Measurements from ENCODE around the gene ASPG. TPM values are rescaled to one million over a fixed set of nuclear protein-coding genes. Genes with fewer than 3 reads are reported as not detected.

Gene ASPG
- polyA plus RNA-seq, 1 experiment = 0.12 TPM

- TF ChIP-seq, protein P1, sequence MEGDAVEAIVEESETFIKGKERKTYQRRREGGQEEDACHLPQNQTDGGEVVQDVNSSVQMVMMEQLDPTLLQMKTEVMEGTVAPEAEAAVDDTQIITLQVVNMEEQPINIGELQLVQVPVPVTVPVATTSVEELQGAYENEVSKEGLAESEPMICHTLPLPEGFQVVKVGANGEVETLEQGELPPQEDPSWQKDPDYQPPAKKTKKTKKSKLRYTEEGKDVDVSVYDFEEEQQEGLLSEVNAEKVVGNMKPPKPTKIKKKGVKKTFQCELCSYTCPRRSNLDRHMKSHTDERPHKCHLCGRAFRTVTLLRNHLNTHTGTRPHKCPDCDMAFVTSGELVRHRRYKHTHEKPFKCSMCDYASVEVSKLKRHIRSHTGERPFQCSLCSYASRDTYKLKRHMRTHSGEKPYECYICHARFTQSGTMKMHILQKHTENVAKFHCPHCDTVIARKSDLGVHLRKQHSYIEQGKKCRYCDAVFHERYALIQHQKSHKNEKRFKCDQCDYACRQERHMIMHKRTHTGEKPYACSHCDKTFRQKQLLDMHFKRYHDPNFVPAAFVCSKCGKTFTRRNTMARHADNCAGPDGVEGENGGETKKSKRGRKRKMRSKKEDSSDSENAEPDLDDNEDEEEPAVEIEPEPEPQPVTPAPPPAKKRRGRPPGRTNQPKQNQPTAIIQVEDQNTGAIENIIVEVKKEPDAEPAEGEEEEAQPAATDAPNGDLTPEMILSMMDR (IDR thresholded peaks at IDR 0.05; ENCODE audit: insufficient read depth, low read depth, low read length) = no peak
- DNase-seq (ENCODE audit: low read depth) = no peak
- Histone ChIP-seq H3K4me3 (ENCODE audit: low read depth, low read length) (no peak overlapping the region), H3K36me3 (ENCODE audit: control insufficient read depth, insufficient read depth, low read length) (no peaks in the 10 kb centered on the region), H3K27me3 (ENCODE audit: control insufficient read depth, insufficient read depth, low read length) (no peaks in the 10 kb centered on the region)
- POLR2A ChIA-PET = no interaction called here
- CTCF ChIA-PET = no interaction called here
Observed at GRCh38 chr14:104148433-104149277, 63.2 kb downstream of the ASPG start.

DNA sequence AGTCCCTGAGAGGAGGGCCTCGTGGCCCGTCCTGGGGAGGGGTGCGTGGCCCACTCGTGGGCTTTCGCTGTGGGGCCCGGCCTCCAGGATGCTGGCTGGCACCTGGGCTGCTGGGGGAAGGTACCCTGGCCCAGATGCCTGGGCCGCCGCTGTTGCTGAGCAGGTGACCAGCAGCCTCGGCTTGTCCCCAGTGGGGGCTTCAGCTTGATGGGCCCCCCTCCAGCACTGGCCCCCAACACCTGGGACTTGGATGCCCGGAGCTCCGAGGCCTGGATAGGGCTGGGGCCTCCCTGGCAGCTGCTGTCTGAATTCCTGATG, 63.7 kb downstream of the ASPG start:
- POLR2A ChIA-PET = no interaction called here
- CTCF ChIA-PET = no interaction called here
- H3K27me3 ChIP-seq (ENCODE audit: control insufficient read depth, insufficient read depth, low read length) = no peaks in the 10 kb centered on the region

DNA sequence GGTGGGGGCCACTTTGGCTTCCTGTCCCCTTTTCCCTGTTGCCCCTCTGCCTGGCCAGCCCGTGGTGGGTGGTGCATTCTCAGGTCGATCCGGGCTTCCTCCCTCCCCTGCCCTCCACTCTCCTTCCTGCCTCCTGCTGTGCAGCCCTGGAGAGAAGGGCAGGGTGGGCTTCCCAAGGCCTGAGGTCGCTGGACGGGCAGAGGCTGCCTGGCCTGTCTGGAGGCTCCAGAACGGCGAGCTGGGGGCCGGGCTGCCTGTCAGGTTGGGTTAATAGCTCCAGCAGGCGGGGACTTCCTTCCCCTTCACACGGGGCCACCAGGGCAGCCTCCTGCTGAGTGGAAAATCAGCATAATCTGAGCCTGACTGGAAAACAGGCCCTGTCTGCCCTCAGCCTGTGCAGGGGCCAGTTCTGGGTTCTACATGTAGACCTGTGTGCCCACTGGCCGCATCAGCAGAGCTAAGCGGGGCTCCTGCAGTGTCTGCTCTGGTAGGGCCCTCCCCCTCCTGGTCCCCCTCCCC, 64.2 kb downstream of the ASPG start:
- Histone ChIP-seq H3K4me3 (ENCODE audit: low read depth, low read length) (no peak overlapping the region), H3K27me3 (ENCODE audit: control insufficient read depth, insufficient read depth, low read length) (no peaks in the 10 kb centered on the region), H3K36me3 (ENCODE audit: control insufficient read depth, insufficient read depth, low read length) (no peaks in the 10 kb centered on the region)
- no peak for DNase-seq (ENCODE audit: low read depth)
- POLR2A ChIA-PET = no interaction called here
- CTCF ChIA-PET = no interaction called here
- TF ChIP-seq, protein P1 (IDR thresholded peaks at IDR 0.05; ENCODE audit: insufficient read depth, low read depth, low read length) = no peak

More for the DNA sequence above, 63.7 kb downstream of the ASPG start:
- no peak for DNase-seq (ENCODE audit: low read depth)
- Histone ChIP-seq H3K4me3 (ENCODE audit: low read depth, low read length) (no peak overlapping the region), H3K36me3 (ENCODE audit: control insufficient read depth, insufficient read depth, low read length) (no peaks in the 10 kb centered on the region)
- TF ChIP-seq, protein P1 (IDR thresholded peaks at IDR 0.05; ENCODE audit: insufficient read depth, low read depth, low read length) = no peak

DNA sequence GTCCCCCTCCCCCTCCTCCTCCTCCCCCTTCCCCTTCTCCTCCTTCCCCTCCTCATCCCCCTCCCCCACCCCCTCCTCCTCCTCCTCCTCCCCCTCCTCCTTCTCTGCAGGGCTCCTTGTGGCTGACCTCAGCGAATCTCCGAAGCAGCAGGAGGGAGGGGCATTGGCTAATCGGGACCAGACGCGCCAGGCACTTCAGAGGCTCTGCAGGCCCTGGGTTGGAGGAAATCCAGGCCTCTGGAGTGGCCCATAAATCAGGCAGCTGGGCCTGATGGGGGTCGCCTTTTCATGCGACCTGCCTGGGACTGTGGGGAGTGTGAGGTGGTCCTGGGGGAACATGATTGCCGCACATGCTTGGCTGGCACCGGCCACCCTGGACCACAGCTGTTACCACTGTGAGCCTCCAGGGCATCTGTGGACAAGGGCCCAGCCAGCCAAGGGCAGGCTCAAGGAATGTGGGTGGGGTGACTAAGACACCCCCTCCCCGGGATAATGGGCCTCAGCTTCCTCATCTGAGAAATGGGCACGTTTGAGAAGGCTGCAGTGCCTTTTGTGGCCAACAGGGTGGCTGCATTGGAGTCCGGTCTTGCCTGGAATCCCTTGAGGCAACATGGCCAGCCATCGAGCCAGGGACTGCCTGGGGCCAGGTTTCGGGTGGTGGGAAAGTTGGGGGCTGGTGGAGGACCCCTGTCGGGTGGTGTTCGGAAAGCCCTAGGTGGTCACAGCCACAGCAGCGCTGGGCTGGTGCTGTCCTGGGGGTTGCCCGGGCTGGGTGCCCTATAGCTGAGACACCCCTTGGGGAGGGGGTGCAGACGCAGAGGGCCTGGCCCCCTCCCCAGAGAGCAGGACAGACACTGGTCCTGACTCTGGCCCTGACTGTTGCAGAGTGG, 64.9 kb downstream of the ASPG start:
- peak; percentile 13 for DNase-seq (ENCODE audit: low read depth)
- H3K36me3 ChIP-seq (ENCODE audit: control insufficient read depth, insufficient read depth, low read length) = no peaks in the 10 kb centered on the region
- no peaks in the 10 kb centered on the region for H3K27me3 ChIP-seq (ENCODE audit: control insufficient read depth, insufficient read depth, low read length)
- TF ChIP-seq, protein P1 (IDR thresholded peaks at IDR 0.05; ENCODE audit: insufficient read depth, low read depth, low read length) = peak; percentile 49
- no peak overlapping the region for H3K4me3 ChIP-seq (ENCODE audit: low read depth, low read length)
- ChIA-PET CTCF (interaction anchor here (0.6 to 1.5 kb wide), 2 partner anchors 18 to 213 kb away, joined by 3 read pairs; no protein-coding TSS in a partner anchor), POLR2A (no interaction called here)

- H3K4me3 ChIP-seq (ENCODE audit: low read depth, low read length) = no peak overlapping the region
- TF ChIP-seq, protein P1 (IDR thresholded peaks at IDR 0.05; ENCODE audit: insufficient read depth, low read depth, low read length) = no peak
- no peaks in the 10 kb centered on the region for H3K27me3 ChIP-seq (ENCODE audit: control insufficient read depth, insufficient read depth, low read length)
- CTCF ChIA-PET = interaction anchor here (1.5 kb wide), 1 partner anchor 17 kb away, joined by 3 read pairs; no protein-coding TSS in a partner anchor
- H3K36me3 ChIP-seq (ENCODE audit: control insufficient read depth, insufficient read depth, low read length) = no peaks in the 10 kb centered on the region
- DNase-seq (ENCODE audit: low read depth) = no peak
- POLR2A ChIA-PET = no interaction called here
Observed at GRCh38 chr14:104151026-104151381, 65.5 kb downstream of the ASPG start.
